Retinal pigment epithelial cell (primary cell): ENCODE results near the gene RPS6KC1.
A peak's percentile ranks its signal among the peaks of the same experiment; 100 is the strongest.

Experiments
- DNase-seq: peaks from one replicate; pipeline ENCODE4 v3.0.0-alpha.2; 2010; ENCODE audit warnings: low read depth
- H3K4me3 ChIP-seq: 2 replicates; pipeline ENCODE4 v1.5.1; 2011; ENCODE audit warnings: mild to moderate bottlenecking, low read length, control low read depth, moderate library complexity
- CTCF ChIP-seq: conservative IDR thresholded peaks from 2 replicates; pipeline ENCODE4 v1.5.1; 2011; ENCODE audit warnings: low read depth, low read length, control low read depth, inconsistent platforms

Gene RPS6KC1

GRCh38 chr1:213049232-213049631 is 1.8 kb upstream of the RPS6KC1 start:
- TF ChIP-seq CTCF, result no peak
- DNase-seq, result no peak

GRCh38 chr1:213050745-213051126 is 305 bp upstream of the RPS6KC1 start:
- no peak for DNase-seq

More at GRCh38 chr1:213049232-213049631, 1.8 kb upstream of the RPS6KC1 start:
- H3K4me3 ChIP-seq, result no peak overlapping the region

GRCh38 chr1:213051881-213052202 is 801 bp downstream of the RPS6KC1 start:
- TF ChIP-seq CTCF, result no peak
- peak overlapping the region; percentile 97 for H3K4me3 ChIP-seq
- DNase-seq, result no peak

More at GRCh38 chr1:213050745-213051126, 305 bp upstream of the RPS6KC1 start:
- no peak for TF ChIP-seq CTCF
- peak overlapping the region; percentile 97 for H3K4me3 ChIP-seq

GRCh38 chr1:213053455-213053854 is 2.4 kb downstream of the RPS6KC1 start:
- TF ChIP-seq CTCF, result no peak
- DNase-seq, result no peak
- no peak overlapping the region for H3K4me3 ChIP-seq

GRCh38 chr1:213054142-213054541 is 3.1 kb downstream of the RPS6KC1 start:
- DNase-seq, result no peak
- no peak overlapping the region for H3K4me3 ChIP-seq
- no peak for TF ChIP-seq CTCF

- no peak overlapping the region for H3K4me3 ChIP-seq
- DNase-seq, result peak; percentile 2
- TF ChIP-seq CTCF, result no peak
Measured at GRCh38 chr1:213054733-213055591, 3.9 kb downstream of the RPS6KC1 start.

- no peak for DNase-seq
- no peak for TF ChIP-seq CTCF
- no peak overlapping the region for H3K4me3 ChIP-seq
Measured at GRCh38 chr1:213055767-213056166, 4.7 kb downstream of the RPS6KC1 start.
